Adipose tissue (tissue), 3 donors: Measurements from ENCODE around the gene PPIL4. TPM values are rescaled to one million over a fixed set of nuclear protein-coding genes. Genes with fewer than 3 reads are reported as not detected.

Experiments used
- H3K27ac ChIP-seq: one replicate; pipeline ENCODE4 v1.5.1; 2013; ENCODE audit warnings: low read depth, low read length
- WGBS, 3 donors: extraction: QIAGEN DNeasy Blood & Tissue Kit; methylation state at CpG; one replicate each; pipeline ENCODE4 v1.1.7; 2013; 5-methylcytosine and 5-hydroxymethylcytosine counted together
- polyA plus RNA-seq, 3 donors: library from polyadenylated mRNA; stranded (reverse); fragments of 200-250 nt; gene quantifications; one replicate each; pipeline ENCODE4 v1.2.3, GENCODE V29; 2013
- donor health status: healthy with polysubstance abuse.
- donor health status: Bipolar disorder and iron deficiency.
- donor health status: healthy.

The PPIL4 gene
- polyA plus RNA-seq, 3 donors: 6.7 to 28.6 (median 13.6) TPM

DNA sequence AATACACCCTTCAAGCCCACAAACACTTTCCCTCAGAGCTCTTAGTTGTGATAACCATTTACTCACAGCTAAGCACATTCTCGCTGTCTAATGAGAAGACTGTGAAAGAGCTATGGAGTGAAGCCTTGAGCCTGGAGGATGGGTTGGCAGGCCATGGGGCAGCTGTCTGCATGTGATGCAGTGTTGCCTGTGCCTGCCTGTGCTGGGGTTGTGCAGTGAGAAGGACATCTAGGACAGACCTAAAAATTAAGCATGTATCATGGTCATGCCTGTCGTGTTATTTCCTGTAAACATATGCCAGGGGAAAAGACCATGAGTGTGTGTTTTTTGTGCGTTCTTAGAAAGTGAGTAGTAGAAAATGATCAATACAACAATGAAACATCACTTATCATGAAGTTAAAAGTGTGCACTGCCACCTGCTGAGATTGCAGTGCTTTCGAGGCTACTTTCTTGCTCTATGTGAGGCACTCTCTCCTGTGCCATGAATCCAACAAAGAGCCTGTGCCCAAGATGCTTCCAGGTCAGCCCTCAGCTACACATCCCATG lies 53.0 kb downstream of the PPIL4 start:
- H3K27ac ChIP-seq: no peak overlapping the region
- 84 to 88% (median 87%) methylated on average over 4 of the region's 4 CpGs for WGBS, 3 donors

GRCh38 chr6:149489967-149490366 lies 55.9 kb downstream of the PPIL4 start:
- H3K27ac ChIP-seq: no peak overlapping the region
- WGBS, 3 donors: 91 to 95% (median 94%) methylated on average over 4 of the region's 4 CpGs

- no peak overlapping the region for H3K27ac ChIP-seq
- WGBS, 3 donors: 35 to 75% (median 43%) methylated on average over 3 of the region's 3 CpGs
These were observed 57.0 kb downstream of the PPIL4 start for GRCh38 chr6:149488815-149489214.

DNA sequence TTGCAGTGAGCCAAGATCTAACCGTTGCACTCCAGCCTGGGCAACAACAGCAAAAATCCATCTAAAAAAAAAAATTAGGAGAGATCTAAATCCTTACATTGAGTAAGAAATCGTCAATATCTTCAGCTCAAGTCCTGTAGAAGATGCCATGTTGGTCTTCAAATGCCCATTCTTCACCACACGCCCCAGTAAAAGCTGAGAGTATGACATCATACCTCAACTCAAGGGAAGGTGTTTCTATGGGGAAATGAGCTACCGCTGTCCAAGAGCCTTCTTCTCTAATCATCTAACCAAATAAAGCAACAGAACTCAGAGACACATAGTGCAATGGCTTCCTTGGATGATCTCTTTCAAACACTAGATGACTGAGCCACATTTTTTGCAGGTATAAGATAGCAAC lies 58.5 kb downstream of the PPIL4 start:
- no peak overlapping the region for H3K27ac ChIP-seq
- WGBS, 3 donors: 90 to 97% (median 95%) methylated on average over 4 of the region's 4 CpGs

- H3K27ac ChIP-seq: no peak within 1 kb of the TSS
- 36 to 70% (median 38%) methylated on average over 22 of the region's 22 CpGs for WGBS, 3 donors
These were observed 60.8 kb downstream of the PPIL4 start, which contains the start of gene ZC3H12D for GRCh38 chr6:149484733-149485700. Gene ZC3H12D, minus strand, starts transcription at chr6:149485014. Its CDS starts 10,471 bp downstream, at chr6:149474543.

- no peak overlapping the region for H3K27ac ChIP-seq
- 83 to 87% (median 86%) methylated on average over 11 of the region's 11 CpGs for WGBS, 3 donors
These were observed 61.8 kb downstream of the PPIL4 start for GRCh38 chr6:149483849-149484655.

GRCh38 chr6:149483334-149483725 lies 62.5 kb downstream of the PPIL4 start:
- no peak overlapping the region for H3K27ac ChIP-seq
- WGBS, 3 donors: 60 to 86% (median 79%) methylated on average over 3 of the region's 3 CpGs

DNA sequence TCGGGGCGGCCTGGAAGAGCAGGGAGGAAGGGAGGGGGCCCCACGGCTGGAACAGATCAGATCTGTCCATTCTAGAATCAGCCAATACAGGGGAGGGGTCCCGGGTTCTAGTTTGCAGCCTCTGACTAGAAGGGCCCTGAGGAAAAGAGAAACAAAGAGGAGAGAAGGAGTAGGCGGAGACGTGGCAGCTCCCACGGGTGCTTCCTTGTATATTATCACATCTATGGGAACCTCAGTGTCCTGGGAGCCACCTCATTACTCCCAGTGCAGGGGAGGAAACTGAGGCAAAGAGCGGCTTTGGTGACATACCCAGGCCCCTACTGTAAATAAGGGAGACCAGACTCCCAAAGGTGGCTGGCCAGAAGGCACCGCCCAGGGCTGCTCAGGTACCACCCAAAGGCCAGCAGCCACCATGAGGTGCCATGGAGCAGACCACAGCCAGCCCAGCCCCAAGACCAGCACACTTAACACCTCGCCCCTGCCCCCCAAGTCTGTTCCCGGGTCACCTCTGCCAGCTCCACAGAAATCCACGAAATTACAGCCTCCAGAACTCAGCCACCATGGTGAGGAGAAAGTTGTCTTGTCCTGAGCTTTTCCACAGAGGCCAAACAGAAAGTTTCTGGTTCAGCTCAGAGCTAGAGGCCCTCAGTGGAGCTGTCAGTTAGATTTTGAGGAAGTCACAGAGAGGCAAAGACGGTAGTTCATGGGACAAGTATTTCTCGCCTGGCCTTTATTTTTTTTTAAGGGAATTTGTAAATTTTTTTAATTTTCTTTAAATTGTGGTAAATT lies 63.1 kb downstream of the PPIL4 start:
- H3K27ac ChIP-seq: peak overlapping the region; percentile 3
- whole genome bisulfite sequencing, 3 donors: 43 to 75% (median 51%) methylated on average over 14 of the region's 14 CpGs

DNA sequence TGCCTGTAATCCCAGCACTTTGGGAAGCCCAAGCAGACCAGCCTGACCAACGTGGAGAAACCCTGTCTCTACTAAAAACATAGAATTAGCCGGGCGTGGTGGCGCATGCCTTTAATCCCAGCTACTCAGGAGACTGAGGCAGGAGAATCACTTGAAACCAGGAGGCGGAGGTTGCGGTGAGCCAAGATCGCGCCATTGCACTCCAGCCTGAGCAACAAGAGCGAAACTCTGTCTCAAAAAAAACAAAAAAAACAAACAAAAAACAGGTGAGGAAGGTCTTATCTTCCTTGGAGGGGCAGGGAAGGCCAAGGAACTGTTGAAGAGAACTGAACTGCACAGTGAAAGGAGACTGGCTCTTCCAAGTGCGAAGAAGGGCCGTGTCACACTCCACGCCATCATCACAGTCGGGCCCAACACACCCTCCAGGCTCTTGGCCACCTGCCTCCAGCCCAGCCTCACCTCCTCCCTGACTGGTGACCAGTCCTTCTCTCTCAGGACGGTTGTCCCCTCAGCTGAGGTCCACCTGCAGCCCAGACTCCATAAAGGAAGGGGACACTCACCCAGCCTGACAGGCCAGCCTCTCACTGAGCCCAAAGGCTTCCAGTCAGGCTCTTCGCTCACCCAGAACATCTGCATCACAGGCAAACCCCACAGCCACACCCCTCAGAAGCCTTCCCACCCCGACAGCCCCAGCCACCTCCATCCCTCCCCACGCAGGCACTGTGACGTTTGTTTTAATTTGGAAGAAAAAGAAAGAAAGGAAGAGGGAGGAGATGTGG lies 65.2 kb downstream of the PPIL4 start:
- 90 to 93% (median 93%) methylated on average over 18 of the region's 18 CpGs for WGBS, 3 donors
- H3K27ac ChIP-seq: no peak overlapping the region

DNA sequence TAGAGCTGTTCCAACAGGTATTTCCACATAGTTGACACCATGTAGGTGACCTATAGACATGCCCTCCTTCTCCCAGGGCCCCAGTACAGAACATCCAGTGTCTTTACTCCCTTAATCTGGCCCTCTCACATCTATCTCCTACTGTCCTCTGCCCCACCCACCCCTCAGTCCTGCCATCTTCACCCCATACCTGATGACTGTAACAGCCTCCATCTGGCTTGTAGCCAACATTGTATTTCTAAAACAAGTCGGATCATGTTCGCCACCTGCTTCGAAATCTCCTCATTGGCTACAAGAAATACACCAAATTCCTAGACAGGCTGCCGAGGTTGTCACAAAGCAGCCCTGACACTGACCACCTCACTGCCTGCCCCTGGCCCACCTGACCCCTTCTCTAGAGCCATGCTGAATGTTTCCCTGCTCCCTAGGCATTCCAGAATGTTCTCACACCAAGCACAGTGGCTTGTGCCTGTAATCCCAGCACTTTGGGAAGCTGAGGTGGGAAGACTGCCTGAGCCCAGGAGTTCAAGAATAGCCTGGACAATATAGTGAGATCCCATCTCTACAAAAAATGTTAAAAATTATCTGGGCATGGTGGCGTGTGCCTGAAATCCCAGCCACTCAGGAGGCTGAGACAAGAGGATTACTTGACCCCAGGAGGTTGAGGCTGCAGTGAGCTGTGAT lies 67.1 kb downstream of the PPIL4 start:
- no peak overlapping the region for H3K27ac ChIP-seq
- 88 to 90% (median 89%) methylated on average over 5 of the region's 5 CpGs for WGBS, 3 donors

DNA sequence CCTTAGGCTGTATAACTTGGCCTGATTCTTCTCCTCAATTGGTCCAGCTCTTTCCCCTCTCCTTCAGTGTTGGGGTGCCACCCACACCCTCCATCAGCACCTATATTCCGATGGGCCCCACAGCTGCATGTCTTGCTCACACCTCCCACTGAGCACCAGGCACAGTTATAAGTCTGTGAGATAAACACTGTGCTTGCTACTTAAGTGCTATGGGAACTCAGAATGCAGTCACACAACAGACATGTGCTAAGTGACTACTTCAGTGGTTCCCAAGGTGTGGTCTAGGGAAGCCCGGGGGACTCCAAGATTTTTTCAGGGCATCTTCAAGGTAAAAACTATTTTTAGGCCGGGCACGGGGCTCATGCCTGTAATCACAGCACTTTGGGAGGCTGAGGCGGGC lies 68.3 kb downstream of the PPIL4 start:
- WGBS, 3 donors: 93 to 97% (median 95%) methylated on average over 5 of the region's 5 CpGs
- H3K27ac ChIP-seq: no peak overlapping the region

- no peak overlapping the region for H3K27ac ChIP-seq
- WGBS, 3 donors: 74 to 78% (median 76%) methylated on average over 6 of the region's 6 CpGs
These were observed 68.9 kb downstream of the PPIL4 start for GRCh38 chr6:149476789-149477455.

DNA sequence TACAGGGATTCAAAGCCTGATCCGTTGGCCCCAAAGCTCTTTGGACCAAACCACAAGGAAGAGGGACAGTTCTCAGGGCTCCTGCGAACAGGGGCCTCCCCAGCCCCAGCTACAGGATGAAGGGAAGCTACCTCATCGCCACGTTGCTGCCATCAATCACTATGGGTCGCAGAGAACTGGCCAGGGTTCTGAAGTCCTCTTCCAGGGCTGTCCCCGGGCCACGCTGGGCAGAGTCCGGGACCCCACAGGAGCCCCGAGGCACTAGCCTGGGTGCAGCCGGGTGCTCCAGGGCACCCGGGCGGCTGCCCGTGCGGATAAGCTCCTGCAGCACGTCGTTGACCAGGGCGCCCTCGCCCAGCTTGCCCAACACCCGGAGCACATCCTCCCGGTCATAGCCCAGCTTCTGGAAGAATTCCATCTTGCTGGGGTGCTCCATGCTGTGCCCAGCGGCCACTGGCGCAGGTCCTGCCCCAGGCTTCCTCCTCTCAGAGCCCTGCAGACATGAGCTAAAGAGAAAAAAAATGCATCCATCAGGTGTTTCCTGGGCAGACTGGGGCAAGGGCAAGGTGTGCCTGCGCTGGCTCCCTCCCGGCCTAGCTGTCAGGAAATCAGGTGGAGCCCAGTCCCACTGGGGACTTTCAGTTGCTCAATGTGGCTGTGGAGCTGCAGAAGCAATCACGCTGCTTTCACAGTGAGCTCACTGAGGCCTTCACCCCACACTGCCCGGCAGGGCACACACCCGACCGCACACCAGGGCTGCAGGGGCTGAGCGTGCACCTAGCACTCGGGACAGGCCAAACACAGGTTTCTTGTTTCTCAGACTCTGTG lies 71.5 kb downstream of the PPIL4 start:
- 82 to 91% (median 83%) methylated on average over 30 of the region's 30 CpGs for WGBS, 3 donors
- H3K27ac ChIP-seq: no peak overlapping the region

GRCh38 chr6:149473080-149474052 lies 72.5 kb downstream of the PPIL4 start:
- 59 to 68% (median 63%) methylated on average over 21 of the region's 21 CpGs for WGBS, 3 donors
- no peak overlapping the region for H3K27ac ChIP-seq

DNA sequence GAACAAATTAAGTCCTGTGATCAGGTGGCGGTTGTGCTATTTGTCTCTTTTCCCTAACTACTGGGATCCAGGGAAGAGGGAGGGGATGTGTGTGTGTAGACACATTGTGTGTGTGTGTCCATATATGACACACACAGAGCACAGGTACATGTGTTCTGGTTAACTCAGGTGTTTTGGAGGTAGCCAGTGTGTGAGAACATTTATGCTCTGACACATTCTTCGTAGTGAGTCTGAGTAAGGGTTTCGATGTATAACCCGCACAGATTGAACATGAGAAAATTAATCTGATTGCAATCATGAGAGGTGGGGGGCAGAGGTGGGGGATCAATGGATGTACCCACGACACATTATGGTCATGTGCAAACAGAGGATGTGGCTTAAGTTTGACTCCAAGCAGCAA lies 73.6 kb downstream of the PPIL4 start:
- no peak overlapping the region for H3K27ac ChIP-seq
- 92 to 95% (median 95%) methylated on average over 5 of the region's 5 CpGs for WGBS, 3 donors
